NOMO-1 treated with dmso at 0.1 percent for 144 hours (cell line): Measurements from ENCODE around the gene ASTL.

ENCODE experiments used
- DNase-seq: peaks from one replicate; lab custom pipeline; 2025; ENCODE audit not compliant: unreplicated experiment; lab: John Stamatoyannopoulos, UW

The ASTL gene

GRCh38 chr2:96131152-96131812 is 7.0 kb downstream of the ASTL start:
- no peak for DNase-seq

DNA sequence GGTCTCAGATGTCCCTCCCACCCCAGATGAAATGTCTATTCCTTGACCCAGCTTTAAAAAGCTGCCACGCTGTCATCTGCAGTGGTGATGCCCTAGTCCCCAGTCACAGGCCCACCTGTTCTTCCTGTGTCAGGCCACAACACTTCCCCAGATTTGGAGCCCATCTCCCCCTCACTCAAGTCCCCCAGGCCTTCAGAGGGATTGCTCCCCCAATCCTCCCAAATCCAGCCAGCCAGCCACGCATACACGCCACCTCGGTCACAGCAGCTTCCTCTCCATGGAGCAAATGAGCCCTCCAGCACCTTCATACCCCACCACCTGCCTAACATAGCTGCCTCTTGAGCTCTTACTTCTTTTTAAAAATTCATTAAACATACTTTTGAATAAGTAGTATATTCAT is 7.8 kb downstream of the ASTL start:
- no peak for DNase-seq

DNA sequence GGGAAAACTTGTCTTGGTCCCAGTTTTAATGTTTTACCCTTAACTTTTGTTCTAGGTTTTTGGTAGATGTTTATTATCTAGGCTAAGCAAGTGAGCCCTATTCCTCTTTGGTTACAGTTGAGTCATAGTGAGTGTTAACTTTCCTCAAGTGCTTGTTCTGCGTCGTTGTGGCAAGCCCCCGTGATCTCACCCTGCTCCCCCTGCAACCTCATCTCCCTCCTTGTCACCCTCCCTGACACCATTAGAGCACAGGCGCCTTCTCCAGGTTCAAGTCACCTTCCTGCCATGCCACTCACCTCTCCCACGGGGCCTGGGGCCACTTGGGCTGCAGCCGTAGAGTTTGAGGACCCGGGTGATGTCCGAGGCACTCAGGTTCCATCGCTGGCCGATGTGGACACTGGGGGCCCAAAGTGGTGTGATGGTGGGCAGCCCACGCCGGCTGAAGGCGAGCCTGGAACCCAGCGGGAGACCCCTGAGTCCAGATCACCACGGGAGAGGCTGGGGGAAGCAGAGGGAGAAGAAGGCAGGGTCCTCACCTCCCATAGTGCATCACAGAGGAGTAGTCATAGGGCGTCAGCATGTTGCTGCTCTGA is 8.7 kb downstream of the ASTL start:
- DNase-seq, result no peak

- no peak for DNase-seq
Observed at GRCh38 chr2:96128456-96128855, 9.8 kb downstream of the ASTL start.

DNA sequence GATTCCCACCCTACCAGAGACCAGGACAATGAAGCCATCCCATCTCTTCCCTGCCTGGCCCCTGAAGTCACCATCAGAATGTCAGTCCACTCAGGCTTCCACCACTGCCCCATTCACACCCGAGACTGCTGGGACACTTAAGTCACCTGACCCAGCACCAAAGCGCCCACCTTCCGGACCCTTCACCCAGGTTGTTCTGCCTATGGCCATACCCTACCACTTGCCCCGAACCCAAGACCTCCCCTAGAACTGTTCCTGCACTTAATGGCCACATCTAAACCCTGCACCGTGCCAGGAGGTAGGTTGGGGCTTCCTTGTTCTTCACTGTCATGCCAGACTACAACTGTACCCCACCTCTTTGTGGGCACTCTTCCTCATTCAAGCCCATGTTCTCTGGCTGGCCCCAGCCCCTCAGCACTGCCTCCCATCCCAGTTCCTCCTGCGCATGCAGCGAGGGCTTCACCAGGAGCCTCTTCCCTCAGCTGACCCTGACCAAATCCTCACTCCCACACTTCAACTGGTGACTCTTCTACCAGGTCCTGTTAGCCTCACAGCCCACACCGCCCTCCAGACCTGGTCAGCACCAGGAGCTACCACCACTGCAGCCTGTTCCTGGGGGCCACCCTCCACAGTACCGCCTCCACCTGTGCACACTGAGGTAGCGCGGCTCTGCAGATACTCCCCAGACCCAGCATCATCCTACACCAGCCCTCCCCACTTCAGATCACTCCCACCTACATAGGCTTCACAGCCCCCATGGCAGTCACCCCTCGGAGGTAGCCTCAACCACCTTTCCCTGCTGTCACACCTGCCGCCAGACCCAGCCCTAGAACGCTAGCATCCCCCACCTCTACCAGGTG is 13.7 kb downstream of the ASTL start:
- no peak for DNase-seq

- DNase-seq, result no peak
Observed at GRCh38 chr2:96123936-96124335, 14.4 kb downstream of the ASTL start.

DNA sequence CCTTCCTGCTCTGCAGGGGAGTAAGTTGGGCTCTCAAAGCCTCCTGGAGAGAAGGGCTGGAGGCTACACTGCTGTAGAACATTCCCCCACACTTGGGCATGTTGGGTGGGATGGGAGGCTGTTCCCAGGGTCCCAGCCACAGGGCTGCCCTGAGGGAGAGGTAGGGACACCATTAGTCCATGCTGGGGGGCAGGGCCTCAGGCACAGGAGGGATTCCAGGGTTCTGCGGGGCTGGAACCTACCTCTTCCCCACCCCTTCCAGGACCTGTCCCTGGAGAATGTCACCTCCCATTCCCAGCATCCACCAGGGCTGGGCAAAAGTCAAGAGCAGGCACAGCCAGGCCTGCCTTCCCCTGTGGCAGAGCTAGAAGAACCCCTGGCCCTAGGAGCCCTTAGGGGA is 15.0 kb downstream of the ASTL start:
- no peak for DNase-seq

- no peak for DNase-seq
Observed at GRCh38 chr2:96122391-96122790, 15.9 kb downstream of the ASTL start.

GRCh38 chr2:96121414-96121813 is 16.9 kb downstream of the ASTL start:
- no peak for DNase-seq

GRCh38 chr2:96120991-96121390 is 17.3 kb downstream of the ASTL start:
- DNase-seq, result no peak

GRCh38 chr2:96120091-96120720 is 18.1 kb downstream of the ASTL start:
- no peak for DNase-seq

- DNase-seq, result no peak
Observed at GRCh38 chr2:96119389-96119751, 18.9 kb downstream of the ASTL start.

DNA sequence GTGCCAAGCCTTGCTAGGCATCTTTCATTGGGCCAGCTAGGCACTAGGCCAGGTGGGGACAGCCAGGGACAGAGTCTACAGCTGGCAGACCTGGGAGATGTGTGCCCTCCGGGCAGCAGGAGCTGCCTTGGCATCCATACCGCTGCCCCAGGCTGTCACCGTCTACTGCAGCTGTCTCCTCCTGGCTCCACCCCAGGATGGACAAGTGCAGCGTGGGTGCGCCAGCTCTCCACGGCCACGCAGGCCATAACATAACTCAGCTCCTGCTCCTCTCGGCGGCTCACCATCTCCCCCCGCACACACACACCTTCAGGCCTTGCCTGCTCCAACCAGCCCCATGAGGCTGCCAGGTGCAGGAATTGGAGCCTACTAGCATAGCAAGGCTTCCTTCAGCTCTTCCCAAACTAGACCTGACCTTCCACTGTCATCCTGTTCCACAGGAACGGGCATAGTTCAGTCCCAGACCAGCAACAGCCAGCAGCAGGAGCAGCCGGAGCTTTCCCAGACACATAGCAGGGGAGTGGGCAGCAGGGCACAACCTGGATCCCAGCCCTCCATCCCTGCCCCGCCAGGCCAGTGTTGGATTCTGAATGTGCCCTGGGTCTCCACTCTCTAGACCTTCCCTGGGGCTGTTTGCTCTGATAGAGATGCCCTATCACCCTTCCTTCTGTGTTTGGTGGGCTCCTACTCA is 19.5 kb downstream of the ASTL start:
- no peak for DNase-seq

GRCh38 chr2:96117701-96118588 is 20.4 kb downstream of the ASTL start:
- no peak for DNase-seq

GRCh38 chr2:96116879-96117533 is 21.3 kb downstream of the ASTL start:
- peak; percentile 18 for DNase-seq

- peak; percentile 35 for DNase-seq
Observed at GRCh38 chr2:96116424-96116878, 21.9 kb downstream of the ASTL start, which contains the start of gene ADRA2B. TSS of gene ADRA2B (minus strand) at chr2:96116571. CDS start at chr2:96116149, 422 bp downstream.

DNA sequence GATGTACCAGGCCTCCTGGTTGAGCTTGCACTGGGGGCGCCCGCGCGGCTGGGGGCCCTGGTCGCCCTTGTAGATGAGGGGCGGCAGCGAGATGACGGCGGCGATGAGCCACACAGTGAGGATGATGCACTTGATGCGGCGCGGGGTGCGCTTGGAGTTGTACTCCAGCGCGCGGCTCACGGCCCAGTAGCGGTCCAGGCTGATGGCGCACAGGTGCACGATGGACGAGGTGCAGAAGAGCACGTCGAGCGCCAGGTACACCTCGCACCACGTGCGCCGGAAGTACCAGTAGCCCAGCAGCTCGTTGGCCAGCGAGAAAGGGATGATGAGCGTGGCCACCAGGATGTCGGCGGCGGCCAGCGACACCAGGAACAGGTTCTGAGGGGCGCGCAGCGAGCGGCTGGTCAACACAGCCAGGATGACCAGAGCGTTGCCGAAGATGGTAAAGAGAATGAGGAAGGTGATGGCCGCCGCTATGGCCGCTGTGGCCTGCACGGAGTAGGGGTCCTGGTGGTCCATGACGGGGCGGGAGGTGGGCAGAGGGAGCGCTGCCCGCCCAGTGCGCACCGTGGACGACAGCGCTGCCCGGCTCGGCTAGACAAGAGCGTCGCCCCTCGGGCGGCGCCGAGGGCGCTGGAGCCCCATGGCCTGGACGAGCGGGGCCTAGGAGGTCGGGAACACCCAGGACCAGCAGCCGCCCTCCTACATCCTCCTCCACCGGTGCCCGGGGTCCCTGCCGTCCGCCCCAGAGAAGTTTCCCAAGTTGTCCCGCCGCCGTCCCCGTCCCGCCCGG is 22.5 kb downstream of the ASTL start:
- no peak for DNase-seq

GRCh38 chr2:96114903-96115581 is 23.3 kb downstream of the ASTL start:
- no peak for DNase-seq
